WI38 (cell line): Measurements from ENCODE around the gene FLVCR2.
A peak's percentile ranks its signal among the peaks of the same experiment; 100 is the strongest.

Experiments used
- H3K4me3 ChIP-seq: 2 replicates; pipeline ENCODE4 v1.5.1; 2011; ENCODE audit warnings: low read depth, mild to moderate bottlenecking, control low read depth, low read length
- TF ChIP-seq, protein P1 (sequence below): IDR thresholded peaks from 2 replicates; pipeline ENCODE4 v1.5.1; 2012; ENCODE audit warnings: low read depth, mild to moderate bottlenecking, control low read depth, low read length

Gene FLVCR2

GRCh38 chr14:75577090-75577489 is 1.3 kb upstream of the FLVCR2 start:
- H3K4me3 ChIP-seq = no peak overlapping the region
- TF ChIP-seq, protein P1, sequence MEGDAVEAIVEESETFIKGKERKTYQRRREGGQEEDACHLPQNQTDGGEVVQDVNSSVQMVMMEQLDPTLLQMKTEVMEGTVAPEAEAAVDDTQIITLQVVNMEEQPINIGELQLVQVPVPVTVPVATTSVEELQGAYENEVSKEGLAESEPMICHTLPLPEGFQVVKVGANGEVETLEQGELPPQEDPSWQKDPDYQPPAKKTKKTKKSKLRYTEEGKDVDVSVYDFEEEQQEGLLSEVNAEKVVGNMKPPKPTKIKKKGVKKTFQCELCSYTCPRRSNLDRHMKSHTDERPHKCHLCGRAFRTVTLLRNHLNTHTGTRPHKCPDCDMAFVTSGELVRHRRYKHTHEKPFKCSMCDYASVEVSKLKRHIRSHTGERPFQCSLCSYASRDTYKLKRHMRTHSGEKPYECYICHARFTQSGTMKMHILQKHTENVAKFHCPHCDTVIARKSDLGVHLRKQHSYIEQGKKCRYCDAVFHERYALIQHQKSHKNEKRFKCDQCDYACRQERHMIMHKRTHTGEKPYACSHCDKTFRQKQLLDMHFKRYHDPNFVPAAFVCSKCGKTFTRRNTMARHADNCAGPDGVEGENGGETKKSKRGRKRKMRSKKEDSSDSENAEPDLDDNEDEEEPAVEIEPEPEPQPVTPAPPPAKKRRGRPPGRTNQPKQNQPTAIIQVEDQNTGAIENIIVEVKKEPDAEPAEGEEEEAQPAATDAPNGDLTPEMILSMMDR = no peak

DNA sequence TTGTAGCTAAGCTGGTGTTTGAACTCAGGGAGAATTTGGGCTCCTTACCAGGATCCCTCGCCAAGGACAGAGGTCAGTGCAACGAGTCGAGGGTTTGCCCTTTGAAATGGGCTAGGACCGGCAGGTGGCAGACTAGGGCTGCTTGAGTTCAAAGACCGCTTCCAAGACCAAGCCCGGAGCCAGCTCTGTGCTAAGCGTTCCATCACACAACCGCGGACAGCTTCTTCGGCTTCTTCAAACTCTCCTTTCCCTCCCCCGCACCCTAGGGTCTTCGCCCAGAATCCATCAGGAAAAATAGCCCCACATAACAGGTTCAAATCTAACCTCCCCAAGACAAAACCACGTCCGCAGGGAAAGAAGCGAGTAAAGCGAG is 705 bp upstream of the FLVCR2 start:
- H3K4me3 ChIP-seq = peak overlapping the region; percentile 65
- TF ChIP-seq, protein P1 = peak; percentile 75

- TF ChIP-seq, protein P1 = no peak
- H3K4me3 ChIP-seq = peak overlapping the region; percentile 65
These were observed 442 bp downstream of the FLVCR2 start for GRCh38 chr14:75578786-75579337.

DNA sequence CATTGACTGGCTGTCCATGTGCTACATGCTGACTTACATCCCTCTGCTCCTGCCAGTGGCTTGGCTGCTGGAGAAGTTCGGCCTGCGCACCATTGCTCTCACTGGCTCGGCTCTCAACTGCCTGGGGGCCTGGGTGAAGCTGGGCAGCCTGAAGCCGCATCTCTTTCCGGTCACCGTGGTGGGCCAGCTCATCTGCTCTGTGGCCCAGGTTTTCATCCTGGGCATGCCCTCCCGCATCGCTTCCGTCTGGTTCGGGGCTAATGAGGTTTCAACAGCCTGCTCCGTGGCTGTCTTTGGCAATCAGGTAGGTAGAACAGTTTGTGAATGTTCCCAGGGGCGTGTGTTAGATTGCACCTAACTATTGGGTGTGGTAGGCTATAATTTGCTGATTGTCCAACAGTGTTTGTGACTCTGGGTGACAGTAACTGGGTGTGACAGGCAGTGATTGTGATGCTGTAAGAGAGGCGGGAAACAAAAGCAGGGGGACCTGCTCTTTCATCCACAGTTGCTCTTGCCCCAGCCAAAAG is 981 bp downstream of the FLVCR2 start:
- no peak overlapping the region for H3K4me3 ChIP-seq
- TF ChIP-seq, protein P1 = no peak

DNA sequence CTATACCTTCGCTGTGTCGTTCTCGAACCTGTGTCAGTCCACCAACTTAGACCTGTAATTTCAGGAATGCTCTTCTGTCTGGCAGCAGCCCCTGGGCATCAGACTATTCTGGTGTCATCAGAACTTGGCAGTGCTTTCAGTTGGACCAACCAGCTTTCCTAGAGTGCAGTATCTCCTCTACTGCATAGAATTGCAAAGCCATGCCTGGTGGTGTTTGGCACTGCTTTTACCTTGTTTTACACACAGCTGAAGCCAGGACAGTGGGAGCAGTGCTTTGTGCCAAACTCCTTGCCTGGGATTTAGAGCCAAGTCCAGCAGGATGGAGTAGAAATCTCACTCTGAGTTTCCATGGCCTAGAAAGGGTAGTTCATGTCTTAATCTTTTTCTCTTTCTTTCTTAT is 1.5 kb downstream of the FLVCR2 start:
- TF ChIP-seq, protein P1 = no peak
- H3K4me3 ChIP-seq = no peak overlapping the region

GRCh38 chr14:75587388-75587787 is 9.0 kb downstream of the FLVCR2 start:
- TF ChIP-seq, protein P1 = no peak
- no peak overlapping the region for H3K4me3 ChIP-seq

DNA sequence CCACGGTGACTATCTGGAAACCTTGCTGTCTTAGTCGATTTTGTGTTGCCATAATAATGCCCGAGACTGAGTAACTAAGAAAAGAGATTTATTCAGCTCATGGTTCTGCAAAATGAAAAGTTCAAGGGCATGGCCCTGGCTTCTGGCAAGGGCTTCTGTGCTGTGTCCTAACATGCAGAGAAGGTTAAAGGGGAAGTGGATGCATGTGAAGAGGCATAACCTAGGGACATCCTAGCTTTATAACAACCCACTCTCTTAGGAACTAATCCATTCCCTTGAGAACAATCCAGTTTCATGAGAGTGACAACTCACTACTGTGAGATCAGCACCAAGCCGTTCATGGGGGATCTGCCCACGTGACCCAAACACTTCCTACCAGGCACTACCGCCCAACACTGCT is 11.5 kb downstream of the FLVCR2 start:
- TF ChIP-seq, protein P1 = no peak
- H3K4me3 ChIP-seq = no peak overlapping the region
